ENCODE data around the gene ARHGEF7.
"Not testable (repeated sequence)": the region's sequence is repeated elsewhere in the genome, so short reads cannot be mapped to it uniquely, and the experiment has no call there.

The ARHGEF7 gene, protein sequence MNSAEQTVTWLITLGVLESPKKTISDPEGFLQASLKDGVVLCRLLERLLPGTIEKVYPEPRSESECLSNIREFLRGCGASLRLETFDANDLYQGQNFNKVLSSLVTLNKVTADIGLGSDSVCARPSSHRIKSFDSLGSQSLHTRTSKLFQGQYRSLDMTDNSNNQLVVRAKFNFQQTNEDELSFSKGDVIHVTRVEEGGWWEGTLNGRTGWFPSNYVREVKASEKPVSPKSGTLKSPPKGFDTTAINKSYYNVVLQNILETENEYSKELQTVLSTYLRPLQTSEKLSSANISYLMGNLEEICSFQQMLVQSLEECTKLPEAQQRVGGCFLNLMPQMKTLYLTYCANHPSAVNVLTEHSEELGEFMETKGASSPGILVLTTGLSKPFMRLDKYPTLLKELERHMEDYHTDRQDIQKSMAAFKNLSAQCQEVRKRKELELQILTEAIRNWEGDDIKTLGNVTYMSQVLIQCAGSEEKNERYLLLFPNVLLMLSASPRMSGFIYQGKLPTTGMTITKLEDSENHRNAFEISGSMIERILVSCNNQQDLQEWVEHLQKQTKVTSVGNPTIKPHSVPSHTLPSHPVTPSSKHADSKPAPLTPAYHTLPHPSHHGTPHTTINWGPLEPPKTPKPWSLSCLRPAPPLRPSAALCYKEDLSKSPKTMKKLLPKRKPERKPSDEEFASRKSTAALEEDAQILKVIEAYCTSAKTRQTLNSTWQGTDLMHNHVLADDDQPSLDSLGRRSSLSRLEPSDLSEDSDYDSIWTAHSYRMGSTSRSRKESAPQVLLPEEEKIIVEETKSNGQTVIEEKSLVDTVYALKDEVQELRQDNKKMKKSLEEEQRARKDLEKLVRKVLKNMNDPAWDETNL

DNA sequence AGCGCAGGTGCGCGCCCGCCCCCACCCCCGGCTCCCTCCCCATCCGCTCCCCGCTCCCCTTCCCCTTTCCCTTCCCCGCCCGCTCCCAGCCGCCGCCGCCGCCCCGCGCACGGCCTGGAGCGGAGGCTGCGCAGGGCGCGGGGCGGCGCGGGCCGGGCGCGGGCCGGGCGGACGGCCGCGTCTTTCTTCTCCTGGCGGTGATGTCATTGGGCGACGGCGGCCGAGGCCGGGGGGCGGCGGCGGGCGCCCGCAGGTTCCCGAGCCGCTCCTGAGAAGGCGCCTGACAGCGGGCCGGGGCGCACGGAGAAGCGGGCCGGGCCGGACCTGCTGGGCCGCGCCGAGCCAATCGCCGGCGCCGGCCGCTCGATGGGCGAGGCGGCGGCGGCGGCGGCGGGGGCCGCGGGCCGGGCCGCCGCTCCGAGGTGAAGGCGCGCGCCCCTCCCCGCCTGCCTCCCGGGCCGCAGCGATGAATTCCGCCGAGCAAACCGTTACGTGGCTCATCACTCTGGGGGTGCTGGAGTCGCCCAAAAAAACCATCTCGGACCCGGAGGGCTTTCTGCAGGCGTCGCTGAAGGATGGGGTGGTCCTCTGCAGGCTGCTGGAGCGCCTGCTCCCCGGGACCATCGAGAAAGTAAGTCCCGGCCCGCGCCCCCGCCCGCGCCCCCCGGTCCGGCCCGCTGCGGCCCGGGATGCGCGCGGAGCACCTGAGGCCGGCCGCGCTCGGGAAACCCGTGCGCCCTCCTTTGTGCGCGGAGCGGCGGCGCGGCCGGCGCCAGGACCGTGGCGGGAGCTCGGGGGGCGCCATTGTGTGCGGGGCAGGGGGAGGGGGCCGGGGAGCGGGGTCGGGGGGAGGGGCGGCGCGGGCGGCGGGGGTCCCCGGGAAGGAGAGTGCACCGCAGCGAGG lies at the start of gene ARHGEF7:
Gene ARHGEF7 (plus strand): TSS at position 250 of the 904 bp plus-strand sequence. CDS start 217 bp downstream, at position 467.
- DNase-seq = no peak

DNA sequence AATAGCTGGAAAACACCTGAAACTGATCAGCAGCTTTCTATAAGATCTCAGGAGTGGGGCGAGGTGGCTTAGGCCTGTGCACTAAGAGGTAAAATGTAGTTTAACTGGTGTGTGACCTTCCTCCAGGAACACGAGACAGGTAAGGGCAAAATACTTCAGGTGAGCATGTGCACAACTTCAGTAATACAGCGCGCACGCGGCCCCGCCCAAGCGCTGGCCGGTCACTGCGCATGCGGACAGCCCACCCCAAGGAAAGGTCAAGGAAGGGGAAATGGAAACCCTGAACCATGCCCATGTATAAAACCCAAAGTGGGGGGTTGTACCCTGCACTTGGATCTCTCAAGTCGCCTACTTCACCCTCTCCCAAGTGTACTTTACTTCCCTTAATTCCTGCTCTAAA lies 49.4 kb upstream of the ARHGEF7 start:
- no peak for DNase-seq

DNA sequence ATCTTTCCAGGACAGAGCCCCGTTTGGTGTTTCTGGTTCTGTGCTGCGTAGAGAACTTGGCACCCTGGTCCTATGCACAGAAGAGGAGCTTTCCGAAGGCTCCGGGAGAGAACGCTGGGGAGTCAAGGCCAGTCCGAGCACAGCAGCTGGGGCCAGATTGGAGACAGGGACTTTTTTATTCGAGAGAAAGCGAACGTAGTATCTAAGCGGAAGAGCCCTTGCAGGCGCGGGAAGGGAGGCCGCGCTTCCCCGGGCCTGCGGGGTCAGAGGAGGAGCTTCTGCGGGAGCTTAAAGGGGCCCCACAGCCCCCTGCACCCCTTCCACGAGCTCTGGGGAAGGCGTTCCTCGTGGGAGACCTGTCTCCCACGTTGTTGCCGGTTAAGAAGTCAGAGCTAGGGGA lies 48.6 kb upstream of the ARHGEF7 start:
- DNase-seq = no peak

DNA sequence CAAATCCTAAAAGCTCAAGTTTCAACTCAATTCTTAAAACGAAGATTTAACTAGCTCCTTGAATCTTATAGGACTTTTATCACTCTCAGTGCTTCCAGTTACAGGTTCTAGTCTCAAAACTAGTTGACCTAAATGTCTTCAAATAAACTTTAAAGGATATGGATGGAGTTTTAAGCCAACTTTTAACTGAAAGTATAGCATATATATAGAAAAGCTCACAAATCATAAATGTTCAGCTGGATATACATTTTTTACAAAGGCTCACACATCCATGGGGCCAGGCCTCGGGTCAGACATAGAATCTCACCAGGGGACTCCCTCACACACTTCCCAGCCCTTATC lies 47.1 kb upstream of the ARHGEF7 start:
- no peak for DNase-seq

DNA sequence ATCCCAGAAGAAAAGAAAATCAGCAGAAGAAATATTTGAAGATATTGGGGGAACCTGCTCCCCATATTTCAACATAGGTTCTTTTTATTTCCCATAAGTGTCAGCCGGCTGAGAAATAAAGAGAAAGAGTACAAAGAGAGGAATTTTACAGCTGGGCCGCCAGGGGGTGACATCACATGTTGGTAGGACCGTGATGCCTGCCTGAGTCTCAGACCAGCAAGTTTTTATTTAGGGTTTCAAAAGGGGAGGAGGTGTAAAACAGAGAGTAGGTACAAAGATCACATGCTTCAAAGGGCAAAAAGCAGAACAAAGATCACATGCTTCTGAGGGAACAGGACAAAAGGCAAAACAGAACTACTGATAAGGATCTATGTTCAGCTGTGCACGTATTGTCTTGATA lies 44.0 kb upstream of the ARHGEF7 start:
- not testable (repeated sequence) for DNase-seq

DNA sequence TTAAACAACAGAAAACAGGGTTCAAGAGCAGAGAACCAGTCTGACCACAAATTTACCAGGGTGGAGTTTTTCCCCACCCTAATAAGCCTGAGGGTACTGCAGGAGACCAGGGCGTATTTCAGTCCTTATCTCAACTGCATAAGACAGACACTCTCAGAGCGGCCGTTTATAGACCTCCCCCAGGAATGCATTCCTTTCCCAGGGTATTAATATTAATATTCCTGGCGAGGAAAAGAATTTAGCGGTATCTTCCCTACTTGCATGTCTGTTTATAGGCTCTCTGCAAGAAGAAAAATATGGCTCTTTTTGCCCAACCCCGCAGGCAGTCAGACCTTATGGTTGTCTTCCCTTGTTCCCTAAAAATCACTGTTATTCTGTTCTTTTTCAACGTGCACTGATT lies 43.6 kb upstream of the ARHGEF7 start:
- not testable (repeated sequence) for DNase-seq

DNA sequence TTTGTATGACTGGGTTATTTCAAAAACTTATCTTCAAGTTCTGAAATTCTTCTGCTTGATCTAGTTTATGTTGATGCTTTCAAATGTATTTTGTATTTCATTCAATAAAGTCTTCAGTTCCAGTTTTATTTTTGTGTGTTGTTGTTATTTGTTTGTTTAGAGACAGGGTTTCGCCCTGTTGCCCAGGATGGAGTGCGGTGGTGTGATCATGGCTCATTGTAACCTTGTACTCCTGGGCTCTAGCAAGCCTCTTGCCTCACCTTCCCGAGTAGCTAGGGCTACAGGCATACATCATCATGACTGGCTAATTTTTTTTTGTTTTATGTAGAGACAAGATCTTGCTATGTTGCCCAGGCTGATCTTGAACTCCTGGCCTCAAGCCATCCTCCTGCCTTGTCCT lies 40.3 kb upstream of the ARHGEF7 start:
- DNase-seq = no peak

DNA sequence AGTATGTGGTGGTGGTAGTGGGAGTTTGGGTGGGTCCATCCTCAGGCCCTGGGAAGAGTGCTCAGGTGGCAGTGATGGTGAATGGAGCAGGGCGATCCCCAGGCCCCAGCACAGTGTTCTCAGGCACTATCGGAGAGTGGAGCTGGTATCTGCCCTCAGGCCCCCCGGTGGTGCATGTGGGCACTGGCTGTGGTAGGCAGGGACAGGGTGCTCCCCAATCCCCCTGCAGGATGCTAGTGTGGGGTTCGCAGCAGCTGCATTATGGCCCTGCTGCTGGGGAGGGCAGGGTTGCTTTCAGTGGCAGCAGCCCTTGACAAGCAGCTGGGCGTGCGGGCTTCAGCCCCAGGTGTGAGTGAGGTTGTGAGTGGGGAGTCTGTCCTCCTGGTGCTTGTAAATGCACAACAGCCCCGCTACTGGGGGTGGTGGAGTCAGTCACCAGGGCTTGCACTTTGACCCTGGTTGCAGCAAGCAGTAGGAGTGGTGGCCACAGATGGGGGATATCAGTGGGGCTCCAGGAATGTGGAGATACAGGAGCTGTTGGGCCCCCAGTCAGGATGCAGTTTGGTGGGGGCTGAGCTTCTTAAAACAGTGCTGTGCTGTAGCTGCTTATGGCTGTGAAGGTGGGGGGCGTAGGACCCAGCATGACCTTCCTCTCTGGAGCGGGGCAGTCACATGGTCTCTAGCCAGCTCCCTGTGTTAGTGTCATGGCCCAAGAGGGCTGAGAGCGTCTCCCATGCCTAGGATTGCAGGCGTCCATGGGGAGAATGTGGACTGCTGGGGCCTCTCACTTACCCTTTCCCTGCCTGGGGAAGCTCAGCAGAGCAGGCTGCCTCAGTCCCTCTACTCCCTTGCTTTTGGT lies 38.7 kb upstream of the ARHGEF7 start:
- no peak for DNase-seq

DNA sequence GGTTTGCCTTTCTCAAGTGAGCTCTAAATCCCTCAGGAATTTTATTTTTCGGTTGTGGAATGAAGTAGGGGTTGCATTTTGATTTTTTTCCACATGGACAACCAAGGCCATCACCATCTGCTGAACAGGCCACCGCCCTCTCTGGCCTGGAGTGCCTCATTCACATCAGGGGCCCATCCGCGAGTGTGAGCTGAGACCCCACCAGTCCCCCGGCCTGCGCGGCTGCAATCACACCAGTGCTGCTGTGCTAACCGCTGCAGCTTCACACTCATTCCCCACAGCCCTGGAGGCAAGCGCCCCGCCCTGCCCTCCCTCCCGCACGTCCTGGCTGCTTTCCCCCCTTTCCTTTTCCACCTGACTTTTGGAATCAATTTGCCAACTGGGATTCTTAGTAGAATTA lies 35.7 kb upstream of the ARHGEF7 start:
- DNase-seq = no peak

DNA sequence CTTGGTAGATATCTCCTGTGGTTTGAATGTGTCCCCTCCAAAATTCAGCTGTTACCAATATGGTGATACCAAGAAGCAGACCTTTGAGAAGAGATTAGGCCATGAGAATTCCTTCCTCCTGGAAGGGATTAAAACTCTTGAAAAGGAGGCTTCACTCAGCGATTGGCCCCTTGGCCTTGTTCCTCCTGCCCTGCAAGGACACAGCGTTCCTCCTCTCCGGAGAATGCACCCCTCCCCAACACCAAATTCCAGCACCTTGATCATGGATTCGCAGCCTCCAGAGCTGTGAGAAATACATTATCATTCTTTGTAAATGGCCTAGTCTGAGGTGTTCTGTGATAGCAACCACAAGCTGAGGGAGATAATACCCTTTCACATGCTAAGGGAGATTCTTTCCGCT lies 34.5 kb upstream of the ARHGEF7 start:
- no peak for DNase-seq

DNA sequence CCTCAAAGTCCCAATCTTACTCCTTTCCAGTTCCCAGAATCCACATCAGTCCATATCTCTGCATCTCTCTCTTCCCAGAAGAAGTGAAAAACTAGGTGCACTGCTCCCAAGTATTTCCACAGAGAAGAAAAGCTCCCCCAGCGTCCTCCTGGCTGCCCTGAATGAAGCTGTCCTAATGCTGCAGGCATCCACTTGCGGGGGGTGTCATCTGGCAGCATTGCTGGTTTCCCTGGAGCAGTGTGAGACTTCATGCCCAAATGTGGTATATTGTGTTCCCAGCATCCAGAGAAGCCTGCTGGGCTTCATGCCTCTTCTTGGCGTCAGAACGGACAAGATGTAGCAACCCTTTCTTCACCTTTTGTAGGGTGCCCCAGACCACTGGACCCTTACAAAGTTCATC lies 32.9 kb upstream of the ARHGEF7 start:
- DNase-seq = no peak

DNA sequence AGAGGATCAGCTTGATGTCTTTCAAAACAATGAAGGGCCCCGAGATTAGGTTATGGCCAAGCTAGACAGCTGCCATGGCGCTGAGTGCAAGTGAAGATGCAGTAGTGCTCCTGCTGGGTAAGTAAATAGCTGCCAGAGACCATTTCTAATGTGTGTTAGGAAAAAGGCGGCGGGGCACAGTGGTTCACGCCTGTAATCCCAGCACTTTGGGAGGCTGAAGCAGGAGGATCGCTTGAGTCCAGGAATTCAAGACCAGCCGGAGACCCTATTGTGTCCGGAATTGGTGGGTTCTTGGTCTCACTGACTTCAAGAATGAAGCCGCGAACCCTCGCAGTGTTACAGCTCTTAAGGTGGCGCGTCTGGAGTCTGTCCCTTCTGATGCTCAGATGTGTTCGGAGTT lies 32.3 kb upstream of the ARHGEF7 start:
- DNase-seq = not testable (repeated sequence)

DNA sequence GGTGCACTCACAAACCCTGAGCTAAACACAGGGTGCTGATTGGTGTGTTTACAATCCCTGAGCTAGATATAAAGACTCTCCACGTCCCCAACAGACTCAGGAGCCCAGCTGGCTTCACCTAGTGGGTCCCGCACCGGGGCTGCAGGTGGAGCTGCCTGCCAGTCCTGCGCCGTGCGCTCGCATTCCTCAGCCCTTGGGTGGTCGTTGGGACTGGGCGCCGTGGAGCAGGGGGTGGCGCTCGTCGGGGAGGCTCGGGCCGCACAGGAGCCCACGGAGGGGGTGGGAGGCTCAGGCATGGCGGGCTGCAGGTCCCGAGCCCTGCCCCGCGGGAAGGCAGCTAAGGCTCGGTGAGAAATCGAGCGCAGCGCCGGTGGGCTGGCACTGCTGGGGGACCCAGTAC lies 31.4 kb upstream of the ARHGEF7 start:
- not testable (repeated sequence) for DNase-seq

DNA sequence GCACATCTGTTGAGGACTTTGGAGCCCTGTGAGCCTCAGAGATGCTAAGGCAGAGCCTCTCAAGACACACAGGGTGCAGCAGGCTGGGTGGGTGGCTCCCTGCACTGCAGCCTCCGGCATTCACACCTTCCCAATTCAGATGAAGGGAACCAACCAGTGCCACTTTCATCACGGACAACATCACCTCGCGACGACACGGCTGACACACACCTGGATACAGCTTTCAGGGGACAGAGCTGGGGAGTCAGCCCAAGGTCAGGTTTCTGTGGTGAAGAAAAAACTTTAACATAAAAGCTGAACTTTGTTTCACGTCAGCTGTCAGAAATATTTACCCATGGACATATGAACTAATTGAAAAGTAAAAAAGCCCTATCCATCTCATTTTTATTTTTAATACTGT lies 24.9 kb upstream of the ARHGEF7 start:
- DNase-seq = no peak

DNA sequence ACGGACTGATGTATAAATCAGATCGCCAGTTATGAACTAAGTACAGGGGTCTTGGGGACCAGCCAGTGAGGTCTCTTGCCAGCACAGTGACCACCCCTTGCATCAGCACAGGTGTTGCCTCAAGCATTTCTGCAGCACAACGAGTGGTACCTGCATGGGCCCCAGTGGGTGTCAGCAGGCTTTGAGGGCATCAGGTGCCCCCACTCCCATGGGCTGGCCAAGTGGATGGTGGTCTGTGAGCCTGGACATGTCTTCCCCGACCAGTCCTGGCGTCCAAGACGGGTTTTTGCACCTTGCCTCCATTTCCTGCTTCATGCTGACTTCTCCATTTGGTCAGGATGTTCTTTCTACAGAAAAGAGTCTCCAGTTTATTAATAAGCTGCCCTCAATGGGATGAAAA lies 22.4 kb upstream of the ARHGEF7 start:
- no peak for DNase-seq

DNA sequence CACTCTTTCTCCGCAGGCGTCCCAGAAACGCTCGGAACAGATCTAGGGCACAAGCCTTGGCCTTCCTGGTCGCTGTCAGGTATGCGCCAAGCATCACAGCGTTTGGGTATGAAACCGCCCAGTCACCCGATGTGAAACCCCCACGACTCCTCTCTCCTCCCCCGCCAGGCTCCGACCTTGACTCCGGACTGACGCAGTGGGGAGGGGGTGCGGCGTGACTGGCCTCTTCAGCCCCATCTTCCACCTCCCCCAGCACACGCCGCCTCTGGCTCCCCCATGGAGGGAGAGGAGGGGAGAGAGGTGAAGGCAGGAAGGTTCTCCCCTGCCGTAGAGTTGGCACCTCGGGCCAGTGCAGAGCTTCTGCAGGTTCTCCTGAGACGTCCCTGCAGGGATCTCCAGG lies 22.0 kb upstream of the ARHGEF7 start:
- no peak for DNase-seq

DNA sequence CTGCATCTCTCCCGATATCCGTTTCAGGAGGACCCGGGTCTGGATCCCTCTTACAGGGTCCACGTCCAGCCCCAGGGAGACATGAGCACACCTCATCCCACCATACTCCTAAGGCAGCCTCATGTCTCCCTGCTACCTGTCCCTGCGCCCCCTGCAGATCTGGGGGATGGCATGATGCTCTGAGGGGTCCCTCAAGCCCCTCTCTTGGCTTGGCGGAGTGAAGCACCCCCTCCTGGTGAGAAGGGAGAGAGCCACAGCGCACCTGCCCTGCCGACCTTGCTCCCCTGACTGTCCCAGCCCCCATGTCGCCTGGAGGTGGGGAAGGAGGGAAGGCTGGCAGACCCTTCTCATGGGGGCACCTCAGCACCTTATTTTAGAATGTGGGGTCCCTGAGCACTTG lies 21.5 kb upstream of the ARHGEF7 start:
- DNase-seq = no peak

DNA sequence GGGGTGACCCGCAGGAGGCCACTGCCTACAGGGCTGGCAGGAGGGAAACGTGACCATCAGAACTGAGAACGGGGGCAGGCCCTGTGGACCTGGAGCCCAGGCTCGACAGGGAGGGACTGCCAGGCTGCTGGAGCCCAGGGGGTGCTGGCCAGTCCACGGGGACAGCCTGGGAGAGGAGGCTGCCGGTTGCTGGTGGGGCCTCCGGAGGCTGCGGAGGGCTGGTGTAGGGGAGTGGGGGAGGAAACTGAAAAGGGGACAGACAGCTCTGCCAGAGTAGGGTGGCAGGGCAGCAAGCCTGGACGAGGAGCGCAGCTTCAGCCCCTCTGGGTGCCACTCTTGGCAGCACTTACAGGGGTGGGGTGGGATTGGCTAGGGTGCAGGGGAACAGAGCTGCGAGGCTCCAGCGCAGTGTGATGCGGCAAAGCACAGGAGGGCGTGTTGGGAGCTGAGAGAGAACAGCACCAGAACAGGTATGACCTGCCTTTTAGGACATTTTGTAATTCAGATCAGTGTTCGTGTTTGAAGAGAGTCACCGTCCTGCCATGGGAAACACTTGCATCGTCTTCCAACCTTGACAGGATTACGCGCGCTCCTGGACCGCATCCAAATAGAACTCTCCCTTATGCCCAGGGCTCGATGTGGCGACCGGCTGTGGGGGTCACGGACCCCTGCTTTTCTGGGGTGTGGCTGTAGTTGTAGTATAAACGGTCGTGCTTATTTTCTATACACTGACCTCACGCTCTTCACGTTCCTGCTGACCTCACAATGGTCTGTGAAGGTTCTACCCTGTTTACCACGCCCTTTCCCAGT lies 19.9 kb upstream of the ARHGEF7 start:
- DNase-seq = no peak

DNA sequence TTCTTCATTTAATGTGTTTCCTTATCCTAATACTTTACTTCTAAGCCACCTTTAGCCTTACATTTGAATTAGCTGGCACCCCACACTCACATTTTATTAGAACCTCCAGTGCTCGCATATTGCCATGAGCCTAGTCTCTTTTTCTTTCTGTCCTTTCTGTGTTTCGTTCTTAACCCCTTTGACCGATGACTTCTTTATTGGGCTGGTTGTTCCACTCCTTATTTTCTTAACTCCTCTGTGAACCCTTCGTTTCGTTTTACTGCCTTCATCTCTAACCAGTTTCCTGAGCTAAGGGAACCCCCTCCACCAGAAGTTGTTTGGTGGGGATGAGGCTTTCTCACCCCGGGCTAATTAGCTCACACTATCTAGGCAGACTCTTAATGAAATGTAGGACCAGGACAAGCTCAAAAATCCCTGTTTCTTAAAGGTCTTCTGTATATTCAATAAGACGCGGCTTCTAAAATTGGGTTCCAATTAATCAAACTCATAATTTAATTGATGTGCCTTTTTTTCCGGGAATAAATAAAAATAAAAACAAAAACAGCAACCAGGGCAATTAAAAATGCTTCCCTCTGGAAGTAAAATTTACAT lies 19.1 kb upstream of the ARHGEF7 start:
- no peak for DNase-seq

DNA sequence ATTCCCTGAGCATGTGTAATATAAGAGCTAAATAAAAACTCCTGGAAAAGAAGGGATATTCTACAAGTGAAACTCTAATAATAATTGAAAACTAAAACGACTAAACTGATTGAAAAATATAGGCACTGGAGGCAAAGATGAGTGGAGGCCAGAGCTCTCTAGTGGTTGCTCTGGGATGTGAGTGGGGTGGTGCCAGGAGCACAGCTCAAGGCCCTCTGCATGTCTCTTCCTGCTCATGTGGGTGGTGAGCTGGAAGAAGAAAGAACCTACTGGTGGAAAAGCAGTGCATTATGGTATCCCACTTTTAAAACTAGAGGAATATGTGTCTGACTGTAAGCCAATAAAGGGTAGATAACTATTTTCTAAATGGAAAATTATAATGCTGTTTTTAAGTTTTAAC lies 15.8 kb upstream of the ARHGEF7 start:
- no peak for DNase-seq

DNA sequence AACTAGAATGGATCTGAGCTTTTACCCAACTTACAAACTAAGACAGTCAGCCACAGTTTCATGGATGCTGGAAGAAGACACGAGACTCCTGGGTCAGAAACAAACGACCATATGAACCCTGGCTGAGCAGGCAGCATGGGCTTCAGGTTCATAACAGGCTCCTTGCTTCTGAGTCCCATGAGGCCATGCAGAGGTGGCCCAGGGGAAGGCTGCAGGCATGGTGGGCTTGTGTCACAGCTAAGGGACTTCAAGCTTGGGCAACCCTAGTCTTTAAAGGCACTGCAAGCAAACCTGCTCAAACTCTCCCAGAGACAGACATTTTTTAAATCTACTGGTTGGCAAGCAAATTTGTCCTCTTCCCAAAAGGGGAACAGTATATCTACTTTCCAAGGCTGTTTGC lies 5.1 kb upstream of the ARHGEF7 start:
- DNase-seq = no peak
